Activated CD4-positive, CD25-positive, alpha-beta regulatory T cell (primary cell): ENCODE results near the gene ZC2HC1B.

Experiments
- DNase-seq, 4 experiments: peaks; one replicate each; lab custom pipeline; 2025; lab: John Stamatoyannopoulos, UW

ZC2HC1B gene

GRCh38 chr6:143934867-143935266, 70.6 kb downstream of the ZC2HC1B start:
- DNase-seq = no peak

DNA sequence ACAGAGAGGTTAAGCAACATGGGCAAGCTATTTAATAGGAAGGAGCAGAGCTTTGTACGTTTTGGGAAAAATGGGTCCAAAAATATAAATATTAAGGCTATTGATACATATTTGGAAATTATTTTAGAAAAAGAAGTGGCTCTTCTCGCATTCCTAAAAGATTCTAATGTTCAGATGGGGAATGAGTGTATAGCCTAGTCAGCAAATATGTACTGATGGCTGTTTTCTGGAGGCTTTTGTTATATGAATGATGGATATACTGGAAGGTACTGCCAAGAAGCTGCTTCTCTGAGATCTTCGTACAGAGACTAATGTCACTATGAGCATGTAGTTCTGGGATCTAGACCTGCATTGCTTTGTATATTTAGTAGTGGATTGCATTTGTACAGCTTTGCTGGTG, 72.1 kb downstream of the ZC2HC1B start:
- no peak for DNase-seq

DNA sequence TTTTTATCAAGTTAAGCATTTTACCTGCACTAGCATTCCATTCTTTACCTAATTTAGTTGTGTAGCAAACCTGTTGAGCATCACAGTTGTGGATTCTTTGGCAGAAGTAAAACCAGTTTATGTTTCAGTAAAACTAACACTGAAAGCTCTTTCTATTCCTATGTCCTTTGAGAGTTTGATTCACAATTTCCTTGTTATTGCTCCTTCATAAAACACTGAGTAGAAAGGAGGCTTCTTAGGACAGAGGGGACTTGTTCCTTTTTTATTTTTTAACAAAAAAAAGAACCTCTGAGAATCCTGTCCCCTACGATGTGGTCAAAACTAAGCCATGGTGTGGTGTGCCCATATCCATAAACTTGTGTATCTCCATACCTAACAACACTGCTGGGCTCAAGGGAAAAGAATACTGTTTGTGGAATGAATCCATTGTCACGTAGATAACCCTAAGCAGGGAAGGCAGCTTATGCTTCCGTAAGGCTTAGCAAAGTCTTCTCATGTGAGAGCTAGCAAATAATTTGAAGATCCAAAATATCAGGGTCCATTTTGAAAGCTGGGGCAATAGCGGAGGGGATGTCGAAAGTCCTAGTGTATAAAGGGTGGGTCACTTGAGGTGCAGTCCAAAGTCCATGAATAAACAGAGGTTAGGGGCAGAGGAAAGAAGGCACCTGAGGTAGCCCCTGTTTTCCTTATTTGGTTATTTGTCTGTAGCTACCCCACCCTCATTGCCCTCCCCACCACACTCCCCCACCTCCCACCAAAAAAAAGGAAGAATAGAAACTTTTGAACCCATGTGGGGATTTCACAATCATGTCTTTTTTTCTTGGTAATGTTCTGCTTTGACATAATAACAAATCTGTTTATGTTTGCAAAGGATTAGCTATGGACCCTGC, 72.7 kb downstream of the ZC2HC1B start:
- DNase-seq = no peak

DNA sequence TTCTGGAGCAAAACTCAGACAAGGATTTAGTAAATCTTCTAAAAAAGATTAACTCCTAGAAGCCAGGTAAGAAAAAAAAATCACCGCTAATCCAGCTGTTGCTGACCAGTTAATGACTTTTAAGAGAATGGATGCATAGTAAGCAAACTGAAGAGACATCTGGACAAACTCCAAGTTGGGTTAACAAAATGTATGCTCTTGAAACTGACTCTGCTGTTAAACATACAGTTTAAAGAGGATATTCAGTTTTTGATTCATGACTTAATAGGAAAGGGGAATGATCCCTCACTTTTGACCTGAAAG, 73.3 kb downstream of the ZC2HC1B start:
- DNase-seq = no peak

- DNase-seq = no peak
Observed at GRCh38 chr6:143939364-143939763, 75.1 kb downstream of the ZC2HC1B start.

DNA sequence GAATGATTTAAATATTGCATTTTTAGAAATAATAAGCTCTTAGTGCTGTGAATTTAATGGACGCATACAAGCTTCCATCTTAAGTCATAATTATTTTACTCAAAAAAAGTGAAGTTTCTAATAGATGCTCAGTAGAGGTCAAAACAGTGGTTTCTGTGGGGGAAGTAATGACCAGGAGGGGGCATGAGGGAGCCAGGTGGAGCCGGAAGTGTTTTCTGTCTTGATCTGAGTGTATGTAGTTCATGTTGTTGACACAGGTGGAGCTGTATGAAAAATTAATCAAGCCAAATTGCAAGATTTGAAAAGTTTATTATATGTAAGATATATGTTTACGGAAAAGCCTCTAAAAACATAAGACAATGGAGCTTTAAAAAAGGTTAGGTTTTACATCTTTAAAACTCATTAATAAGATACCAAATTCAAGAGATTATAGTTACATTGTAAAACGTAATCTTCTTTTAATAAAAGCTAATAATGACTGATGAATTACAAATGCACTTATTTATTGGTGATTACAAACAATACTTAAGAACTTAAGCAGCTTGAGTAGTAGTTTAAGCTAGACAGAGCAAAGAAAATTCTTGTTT, 75.8 kb downstream of the ZC2HC1B start:
- DNase-seq = peak in 3 of 4 experiments; percentile 11 to 38 (median 19)

DNA sequence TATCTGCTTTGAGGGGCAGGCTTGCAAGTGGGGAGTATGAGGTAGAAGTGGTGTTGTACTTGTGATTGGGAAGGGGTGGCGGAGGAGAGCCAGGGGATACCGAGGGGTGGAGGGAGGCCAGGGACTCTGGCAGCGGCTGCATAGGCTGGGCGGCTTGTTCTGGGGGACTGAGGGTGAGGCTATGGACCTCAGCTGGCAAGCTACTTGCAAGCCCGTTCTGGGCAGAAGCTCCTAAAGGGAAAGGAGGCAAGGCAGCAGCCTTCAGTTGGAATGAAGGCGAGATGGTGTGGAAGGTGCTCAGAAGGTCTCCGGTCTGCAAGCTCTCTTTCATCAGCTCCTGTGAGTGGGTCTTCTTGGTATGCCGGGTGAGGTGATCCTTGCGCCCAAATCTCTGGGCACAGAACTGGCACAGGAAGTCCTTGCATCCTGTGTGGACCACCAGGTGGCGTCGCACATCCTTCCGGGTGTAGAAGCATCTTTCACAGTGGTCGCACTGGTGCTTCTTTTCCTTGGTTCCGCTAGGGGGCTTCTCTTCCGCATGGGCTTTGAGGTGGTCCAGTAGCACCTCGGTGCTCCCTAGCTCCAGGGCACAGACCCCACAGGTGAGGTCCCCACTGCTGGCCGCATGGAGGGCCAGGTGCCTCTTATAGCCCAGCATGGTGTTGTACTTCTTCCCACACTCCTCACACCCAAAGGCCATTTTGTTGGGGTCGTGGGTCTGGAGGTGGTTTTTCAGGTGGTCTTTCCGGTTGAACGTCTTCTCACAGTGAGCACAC, 77.8 kb downstream of the ZC2HC1B start:
- peak; percentile 4 to 39 (median 13) for DNase-seq

DNA sequence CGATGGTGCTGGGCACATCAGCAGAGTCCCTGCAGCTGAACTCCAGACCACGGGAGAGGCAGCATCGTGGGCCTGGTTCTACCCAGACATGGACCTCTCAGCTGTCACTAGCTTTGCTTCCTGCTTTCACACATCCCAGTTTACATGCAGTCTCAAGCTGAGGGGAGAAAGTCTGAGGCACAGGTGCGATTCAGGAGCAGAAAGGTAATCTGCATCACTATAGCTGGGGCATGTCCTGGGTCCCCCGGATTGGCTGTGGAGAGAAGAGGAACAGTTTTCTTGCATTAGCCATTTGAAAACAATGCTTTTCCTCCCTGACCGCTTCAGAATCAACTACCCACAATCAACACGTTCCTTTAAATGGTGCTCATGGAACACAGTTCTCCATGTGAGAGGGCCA, 83.9 kb downstream of the ZC2HC1B start:
- DNase-seq = no peak

DNA sequence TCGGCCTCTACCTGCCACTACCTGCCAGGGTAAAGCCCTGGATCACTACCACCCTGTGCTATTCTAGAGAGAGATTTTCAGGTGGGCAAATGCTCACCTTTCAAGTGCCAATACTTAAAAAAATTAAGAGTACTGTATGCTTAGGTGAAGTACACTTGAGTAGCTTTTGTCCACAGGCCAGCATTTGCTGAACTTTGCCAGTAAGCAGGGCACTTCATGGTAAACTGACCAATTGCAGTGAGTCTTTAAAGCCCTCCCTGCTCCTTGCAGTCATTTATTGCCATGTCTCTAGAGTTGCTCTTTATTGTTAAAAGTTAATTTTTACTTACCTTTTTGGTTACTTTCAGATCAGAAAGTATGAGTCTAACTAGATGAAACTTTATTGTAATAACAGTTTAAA, 85.3 kb downstream of the ZC2HC1B start:
- DNase-seq = no peak

DNA sequence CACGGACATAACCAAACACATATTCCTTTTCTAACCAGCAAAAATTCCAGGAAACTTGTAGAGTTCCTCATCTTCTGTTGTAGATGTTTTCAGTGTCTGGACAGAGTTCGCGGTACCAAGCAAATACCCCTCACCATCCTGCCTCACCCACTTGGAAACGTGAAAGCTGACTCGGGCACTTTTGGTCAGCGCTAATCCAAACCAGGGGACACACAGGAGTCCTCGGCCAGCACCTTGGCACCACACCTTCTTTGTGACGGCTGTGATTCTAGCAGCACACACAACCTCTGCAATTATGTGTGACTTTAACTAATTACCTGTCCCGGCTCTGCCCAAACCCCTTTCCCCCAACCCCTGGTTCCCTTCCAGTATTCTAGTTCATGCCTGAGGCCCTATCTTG, 85.7 kb downstream of the ZC2HC1B start:
- no peak for DNase-seq

DNA sequence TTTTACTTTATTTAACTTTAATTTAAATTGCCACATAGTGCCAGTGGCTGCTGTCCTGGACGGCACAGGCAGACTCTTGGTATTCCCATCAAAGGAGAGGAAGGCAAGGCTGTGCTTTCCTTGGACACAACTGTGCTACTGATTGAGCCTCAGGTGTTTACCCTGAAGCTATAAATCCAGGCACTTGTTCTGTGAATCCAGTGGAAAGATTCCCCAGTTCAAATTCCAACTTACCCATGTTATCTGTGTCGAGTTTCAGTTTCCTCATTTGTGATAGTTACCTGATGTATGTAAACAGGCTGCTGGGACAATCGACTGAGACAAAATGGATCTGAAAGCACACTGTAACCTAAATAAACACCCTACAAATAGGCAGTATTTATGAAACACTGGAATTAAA, 86.6 kb downstream of the ZC2HC1B start:
- no peak for DNase-seq

GRCh38 chr6:143952060-143952778, 87.9 kb downstream of the ZC2HC1B start:
- no peak for DNase-seq

GRCh38 chr6:143952947-143953701, 88.8 kb downstream of the ZC2HC1B start:
- DNase-seq = no peak

GRCh38 chr6:143953922-143954321, 89.6 kb downstream of the ZC2HC1B start:
- no peak for DNase-seq

GRCh38 chr6:143955971-143956370, 91.7 kb downstream of the ZC2HC1B start:
- DNase-seq = no peak

DNA sequence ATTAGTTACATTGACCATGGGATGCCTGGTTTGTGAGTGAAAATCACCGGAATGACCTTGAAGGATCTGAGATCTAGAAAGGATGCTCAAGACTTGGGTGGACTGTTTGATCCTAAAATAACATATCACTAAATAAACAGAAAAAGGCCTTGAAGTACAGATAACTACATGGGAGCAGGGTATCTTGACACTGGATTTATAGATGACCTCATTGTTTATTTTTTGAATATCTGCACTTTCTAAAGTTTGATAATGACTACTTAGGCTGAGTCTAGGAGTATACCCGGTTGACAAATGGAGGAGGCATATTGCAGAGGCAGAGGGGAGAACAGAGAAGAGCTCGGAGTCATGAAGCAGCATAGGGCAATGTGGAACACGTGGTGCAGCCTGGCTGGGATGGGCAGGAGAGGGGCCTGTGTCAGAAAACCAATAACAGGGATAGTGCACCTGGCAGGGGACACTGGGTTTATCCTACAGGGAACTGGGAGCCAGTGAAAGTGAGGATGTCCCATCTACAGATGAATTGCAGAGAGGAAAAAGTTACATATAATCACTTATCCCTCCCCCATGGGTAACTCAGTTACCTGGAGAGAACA, 93.5 kb downstream of the ZC2HC1B start:
- no peak for DNase-seq

GRCh38 chr6:143958839-143959399, 94.6 kb downstream of the ZC2HC1B start:
- DNase-seq = no peak

- DNase-seq = no peak
Observed at GRCh38 chr6:143959927-143960326, 95.7 kb downstream of the ZC2HC1B start.

DNA sequence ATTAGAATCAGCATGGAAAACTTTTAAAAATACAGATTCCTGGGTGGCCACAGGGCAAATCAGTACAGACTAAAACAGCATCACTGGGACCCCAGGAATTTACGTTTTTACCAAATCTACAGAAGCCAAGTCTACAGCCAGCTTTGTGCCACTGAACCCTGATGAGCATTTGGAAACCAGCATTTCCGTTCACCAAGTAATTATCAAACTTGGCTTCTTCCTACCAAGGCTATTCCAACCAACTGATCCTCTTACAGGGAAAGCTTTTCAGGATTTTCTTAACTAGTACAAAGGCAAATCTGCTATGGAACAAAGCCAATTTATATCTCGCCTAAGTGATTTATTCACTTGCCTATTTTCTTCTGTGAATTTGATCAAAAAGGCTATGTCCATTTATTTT, 96.8 kb downstream of the ZC2HC1B start:
- DNase-seq = no peak

DNA sequence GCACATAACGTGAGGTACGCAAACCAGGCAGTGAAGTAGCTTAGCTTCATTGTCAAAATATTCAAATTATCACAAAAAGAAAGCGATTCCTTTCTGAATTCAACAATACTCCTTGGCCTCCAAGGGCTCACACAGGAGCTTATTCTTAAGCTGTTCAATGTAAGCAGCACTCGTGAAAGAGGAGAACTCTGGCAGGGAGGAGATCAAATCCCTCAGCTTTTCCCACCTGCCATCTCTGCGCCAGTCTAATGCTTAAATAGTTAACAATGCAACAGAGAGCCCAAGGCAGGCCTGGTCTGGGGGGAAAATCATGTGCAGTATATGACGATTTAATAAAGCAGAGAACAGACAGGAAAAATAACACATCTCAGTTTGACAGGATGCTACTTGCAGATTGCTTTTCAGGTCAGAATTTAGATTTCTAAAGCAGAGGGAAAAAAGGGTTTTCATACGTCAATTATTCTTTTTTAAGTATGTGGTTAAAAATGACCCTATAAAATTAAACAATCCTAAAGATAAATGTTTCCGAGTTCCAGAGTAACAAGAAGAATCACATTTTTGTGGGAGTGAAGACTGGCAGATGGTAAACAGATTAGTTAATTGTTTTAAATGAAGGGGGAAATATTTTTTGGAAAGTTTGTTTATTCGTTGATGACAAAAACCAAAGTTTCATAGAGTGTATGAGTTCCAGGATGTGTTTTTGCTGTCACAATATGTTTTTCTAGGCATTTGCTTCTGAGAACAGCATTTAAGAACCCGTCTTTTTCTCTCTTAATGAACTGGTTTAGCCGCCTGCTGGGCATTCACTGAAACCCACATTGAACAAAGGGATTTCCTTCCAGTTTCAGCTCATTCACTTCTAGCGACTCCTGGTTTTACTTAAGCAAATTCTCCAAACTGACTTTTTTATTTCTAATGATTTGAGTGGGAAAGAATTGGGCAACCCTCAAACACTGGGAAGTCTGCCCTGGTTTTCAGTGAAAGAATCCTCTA, 97.9 kb downstream of the ZC2HC1B start:
- no peak for DNase-seq
